COLO668 (cell line): ENCODE measurements around the gene USP49.
"Not testable (repeated sequence)": the region's sequence is repeated elsewhere in the genome, so short reads cannot be mapped to it uniquely, and the experiment has no call there.

ENCODE experiments used
- DNase-seq: peaks from one replicate; lab custom pipeline; 2025; ENCODE audit not compliant: unreplicated experiment; lab: John Stamatoyannopoulos, UW

Gene USP49

GRCh38 chr6:41783106-41783780 is 111.9 kb downstream of the USP49 start:
- DNase-seq, result no peak

DNA sequence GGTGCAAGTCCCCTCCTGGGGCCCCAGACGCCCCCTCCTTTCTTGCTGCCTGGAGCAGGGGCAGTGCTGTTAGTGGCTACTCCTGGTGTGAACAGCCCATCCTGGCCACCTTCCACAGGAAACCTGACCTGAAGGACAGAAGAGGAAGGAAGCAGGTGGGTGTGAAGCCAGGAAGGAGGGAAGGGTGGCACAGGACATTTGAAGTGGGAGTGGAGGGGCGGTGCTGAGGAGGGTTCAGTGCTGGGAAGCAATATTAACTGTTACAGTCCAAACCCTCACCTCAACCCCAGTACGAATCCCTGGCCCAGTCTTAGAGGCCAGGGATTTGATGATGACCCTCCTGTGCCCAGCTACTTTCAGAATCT is 113.8 kb downstream of the USP49 start:
- no peak for DNase-seq

DNA sequence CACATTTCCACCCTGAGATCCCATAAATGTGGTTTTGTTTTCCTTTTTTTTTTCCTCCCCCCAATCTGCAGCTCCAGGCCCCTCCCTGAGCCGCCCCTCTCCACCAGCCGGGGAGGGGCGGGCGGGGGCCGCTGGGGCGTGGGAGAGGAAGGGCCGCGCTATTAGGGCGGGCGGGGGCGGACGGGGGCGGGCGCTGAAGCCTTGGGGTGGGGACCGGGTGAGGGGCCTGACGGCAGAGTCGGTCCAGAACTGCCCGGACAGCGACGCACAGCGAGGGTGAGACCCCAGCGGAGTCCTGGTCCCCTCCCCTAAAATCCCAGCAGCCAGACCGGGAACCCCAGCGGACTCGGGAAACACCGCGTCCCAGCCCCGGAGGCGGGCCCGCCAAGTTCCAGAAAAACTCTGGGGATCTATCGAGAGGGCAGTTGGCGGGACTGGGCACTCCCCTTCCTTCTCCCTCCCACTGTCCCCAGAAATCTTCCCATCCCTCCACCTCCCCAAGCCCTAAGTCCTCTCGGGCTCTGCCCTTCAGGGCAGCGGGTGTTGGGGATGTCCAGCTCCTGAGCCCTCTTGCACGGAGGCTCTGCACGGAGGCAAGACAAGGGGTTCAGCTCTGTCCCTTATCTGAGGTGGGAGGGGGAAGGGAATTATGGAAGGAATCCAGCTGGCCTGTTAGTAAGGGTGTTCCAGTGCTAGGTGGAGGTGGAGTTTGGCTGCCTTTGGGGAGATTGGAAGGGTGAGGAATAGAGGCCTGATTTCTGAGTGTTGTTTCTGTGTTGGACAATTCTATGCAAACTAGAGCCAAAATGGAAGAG is 114.4 kb downstream of the USP49 start, which contains the start of gene PRICKLE4:
TSS of gene PRICKLE4 (plus strand) at position 232 of the 815 bp plus-strand sequence. CDS start 2,692 bp downstream, outside the sequence.
- peak; percentile 18 for DNase-seq

GRCh38 chr6:41779788-41780550 is 115.2 kb downstream of the USP49 start, which contains the start of gene FRS3:
Gene FRS3, minus strand, starts transcription at chr6:41779900. Its CDS starts 2,913 bp downstream, at chr6:41776987.
- DNase-seq, result peak; percentile 90

DNA sequence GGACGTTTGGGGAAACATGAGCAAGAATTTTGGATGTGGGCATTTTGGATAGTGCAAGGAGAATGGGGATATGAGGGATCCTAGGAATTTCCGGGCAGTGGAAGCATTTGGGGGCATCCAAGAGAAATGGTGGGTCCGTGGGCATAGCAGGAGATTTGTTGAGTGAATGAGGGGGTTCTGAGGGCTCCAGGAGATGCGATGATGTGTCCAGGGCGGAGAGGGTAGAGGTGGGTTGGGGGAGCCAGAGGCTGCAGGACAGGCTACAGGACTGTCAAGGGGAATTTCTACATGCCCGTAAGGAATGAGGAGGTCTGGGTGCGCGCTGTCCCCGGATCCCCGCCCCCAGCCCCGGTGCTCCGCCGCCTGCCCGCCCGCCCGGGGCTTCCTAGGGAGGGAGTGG is 115.8 kb downstream of the USP49 start:
- no peak for DNase-seq

DNA sequence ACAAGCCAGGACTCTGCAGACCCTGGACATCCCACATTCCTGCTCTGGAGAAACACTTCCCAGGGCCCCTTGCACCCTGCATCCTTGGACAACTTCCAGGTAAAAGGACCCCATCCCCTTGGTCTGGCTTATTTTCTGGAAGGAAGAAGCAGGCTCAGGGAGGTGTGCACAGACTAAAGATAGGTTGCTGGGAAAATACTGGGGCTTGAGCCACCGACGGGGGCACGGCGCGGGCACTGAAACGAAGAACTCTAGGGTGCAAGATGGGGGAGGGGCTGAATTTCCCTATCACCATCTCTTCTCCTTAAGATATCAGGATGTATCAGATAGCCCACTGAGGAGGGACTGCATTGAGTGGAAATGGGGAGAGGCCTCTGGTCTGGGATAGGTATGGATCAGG is 116.3 kb downstream of the USP49 start:
- DNase-seq, result no peak

DNA sequence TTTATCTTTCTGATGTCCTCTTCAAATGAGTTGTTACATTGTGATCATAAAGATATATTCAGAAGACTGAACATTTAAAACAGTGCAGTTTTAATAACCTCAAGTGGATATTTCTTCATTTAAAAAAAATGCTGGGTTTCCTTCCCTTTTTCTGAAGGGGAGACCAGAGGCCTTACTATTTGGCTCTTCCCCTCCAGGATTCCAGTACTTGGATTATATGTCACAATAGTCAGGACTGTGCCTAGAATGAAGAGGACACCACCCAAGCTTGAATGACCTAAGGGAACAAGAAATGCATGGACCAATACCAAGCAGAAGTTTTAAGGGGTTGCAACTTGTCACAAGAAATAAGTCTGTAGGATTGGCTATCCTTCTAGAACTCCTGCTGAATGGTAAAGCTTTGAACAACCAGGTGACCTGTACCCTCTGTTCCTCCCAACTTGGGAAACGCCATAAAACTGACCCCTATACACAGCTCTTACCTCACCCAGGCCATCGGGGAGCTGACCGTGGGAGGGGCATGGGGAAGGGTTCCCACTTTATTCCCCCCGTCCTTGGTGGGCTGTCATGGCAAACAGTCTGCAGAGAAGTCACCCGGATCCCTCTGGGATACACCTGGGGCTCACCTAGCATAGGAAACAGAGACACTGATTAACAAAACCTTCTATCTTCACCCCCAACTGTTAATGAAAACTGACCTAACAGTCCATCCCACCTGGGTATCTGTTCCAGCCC is 117.5 kb downstream of the USP49 start:
- DNase-seq, result no peak

DNA sequence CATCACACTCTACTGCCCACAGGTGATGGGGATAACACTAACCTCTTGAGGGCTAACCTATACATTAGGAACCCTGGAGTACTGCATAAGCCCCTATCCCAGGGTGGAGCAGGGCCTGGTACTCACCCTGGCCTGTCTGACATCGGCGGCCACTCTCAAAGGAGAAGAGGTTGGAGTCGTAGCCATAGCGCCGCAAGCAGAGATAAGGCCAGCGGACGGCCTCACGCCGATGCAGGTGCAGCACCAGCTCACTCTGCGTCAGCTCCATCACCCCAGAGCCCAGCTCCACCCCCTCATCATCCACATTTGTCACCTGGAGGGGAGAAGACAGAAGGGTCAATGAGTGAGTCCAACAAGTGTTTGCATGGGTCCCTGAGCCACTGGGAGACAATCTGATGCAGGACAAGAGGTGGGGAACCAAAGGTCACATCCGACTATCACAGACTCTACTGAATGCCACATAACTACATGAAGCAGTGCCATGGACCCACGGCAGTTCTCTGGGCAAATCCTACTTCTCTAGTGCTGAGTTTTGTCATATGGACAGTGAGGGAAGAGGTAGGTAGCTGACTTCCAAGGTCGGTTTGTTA is 119.8 kb downstream of the USP49 start:
- DNase-seq, result no peak

GRCh38 chr6:41774841-41775240 is 120.3 kb downstream of the USP49 start:
- no peak for DNase-seq

- DNase-seq, result no peak
Measured at GRCh38 chr6:41771058-41771983, 123.9 kb downstream of the USP49 start.

DNA sequence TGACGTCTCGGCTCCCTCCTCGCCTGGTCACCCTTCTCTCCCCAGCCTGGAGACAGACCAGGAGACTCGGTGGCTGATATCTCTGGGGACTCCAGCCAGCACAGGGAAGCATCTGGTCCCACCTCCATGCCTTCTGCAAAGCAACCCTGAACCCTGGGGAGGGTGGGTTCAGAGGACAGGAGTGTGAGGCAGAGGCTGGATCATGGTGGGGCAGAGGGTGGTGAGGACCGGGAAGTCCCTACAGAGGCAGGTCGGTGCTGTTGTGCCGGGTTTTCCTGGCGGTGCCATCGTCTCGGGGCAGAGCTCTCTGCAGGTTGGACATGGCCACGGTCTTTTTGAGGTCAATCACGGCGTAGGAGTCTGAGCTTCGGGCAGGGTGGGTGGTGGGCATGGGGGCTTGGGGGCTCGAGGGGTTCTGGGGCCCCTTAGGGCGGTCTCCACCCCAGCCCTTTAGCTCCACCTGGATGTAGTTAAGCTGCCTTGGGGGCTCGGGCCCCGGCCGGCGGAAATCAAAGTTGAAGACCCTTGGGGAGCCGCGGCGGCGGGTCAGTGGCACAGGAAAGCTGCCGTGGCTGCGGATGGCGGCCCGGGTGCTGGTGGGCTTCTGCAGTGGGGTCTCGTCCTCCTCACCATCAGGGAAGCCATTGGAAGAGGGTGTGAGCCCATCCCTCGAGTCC is 124.7 kb downstream of the USP49 start:
- no peak for DNase-seq

GRCh38 chr6:41769376-41769775 is 125.8 kb downstream of the USP49 start:
- DNase-seq, result no peak

DNA sequence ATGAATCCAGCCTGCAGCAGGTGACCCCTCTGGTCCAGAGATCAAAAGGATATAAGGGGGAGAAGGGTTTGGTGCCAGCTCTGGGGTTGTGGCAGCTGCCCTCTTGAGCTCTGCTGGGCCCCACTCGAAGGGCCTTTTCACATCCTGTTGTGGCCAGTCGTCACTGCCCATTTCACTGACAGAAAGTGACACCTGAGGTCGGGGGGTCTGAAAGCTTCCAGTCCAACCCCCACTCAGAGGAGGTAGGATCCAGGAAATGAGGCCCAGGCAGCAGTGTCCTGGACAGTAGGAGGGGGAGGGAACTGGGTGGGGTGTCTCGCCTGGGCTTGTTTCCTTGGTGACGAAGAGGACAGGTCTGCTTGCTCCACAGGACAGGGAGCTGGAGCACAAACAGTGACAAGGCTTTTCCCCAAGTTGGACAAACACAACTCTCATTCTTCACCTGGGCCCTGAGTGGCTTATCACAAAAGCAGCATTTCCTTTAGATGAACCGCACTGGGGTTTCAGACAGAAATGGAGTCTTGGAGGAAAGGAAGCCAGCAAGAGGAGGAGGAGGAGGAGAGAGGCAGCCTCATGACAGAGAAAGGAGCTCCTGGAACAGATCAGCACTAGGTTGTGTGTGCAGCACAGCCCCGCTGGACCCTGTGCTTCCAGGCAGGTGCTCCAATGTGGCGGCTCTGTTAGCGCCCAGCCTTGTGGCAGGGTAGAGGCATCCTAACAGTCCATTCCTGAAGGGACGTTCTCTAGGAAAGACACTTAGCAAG is 126.4 kb downstream of the USP49 start:
- DNase-seq, result peak; percentile 19

GRCh38 chr6:41767112-41767833 is 127.9 kb downstream of the USP49 start:
- DNase-seq, result peak; percentile 44

DNA sequence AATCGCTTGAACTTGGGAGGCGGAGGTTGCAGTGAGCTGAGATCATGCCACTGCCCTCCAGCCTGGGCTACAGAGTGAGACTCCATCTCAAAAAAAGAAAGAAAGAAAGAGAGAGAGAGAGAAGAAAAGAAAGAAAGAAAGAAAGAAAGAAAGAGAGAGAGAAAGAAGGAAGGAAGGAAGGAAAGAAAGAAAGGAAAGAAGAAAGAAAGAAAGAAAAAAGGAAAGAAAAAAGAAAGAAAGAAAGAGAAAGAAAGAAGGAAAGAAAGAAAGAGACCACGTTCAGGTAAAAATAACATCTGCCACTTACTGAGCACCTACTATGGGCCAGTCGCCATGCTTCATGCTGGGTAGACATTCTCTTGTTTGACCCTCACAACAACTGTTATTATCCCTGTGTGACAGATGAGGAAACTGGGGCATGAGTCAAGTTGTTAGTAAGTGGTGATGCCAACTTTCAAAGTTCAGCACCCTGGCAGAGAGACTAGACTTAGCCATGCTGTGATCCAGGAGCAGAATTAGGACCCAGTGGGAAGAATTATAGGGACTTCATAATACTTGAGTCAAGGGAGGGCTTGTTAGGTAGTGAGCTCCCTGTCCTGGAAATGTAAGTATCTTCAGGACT is 129.0 kb downstream of the USP49 start:
- DNase-seq, result not testable (repeated sequence)

GRCh38 chr6:41763470-41763869 is 131.7 kb downstream of the USP49 start:
- DNase-seq, result no peak
